HT1080 (cell line): ENCODE measurements around the gene CUEDC2. TPM values are rescaled to one million over a fixed set of nuclear protein-coding genes. Genes with fewer than 3 reads are reported as not detected.
A peak's percentile ranks its signal among the peaks of the same experiment; 100 is the strongest.

ENCODE experiments used
- DNase-seq: peaks from one replicate; pipeline ENCODE4 v3.0.0-alpha.2; 2015; ENCODE audit warnings: low read depth
- total RNA-seq: library from RNA; depleted of rRNA; stranded (reverse); fragments of >200 nt; shearing (Covaris generic); gene quantifications from 2 replicates; pipeline ENCODE4 v1.2.3, GENCODE V29; 2014

Gene CUEDC2
- total RNA-seq, 1 experiment from 2014 or later, result 38.1 TPM

- DNase-seq, result no peak
Measured at GRCh38 chr10:102411341-102412255, 20.8 kb downstream of the CUEDC2 start.

- DNase-seq, result no peak
Measured at GRCh38 chr10:102410429-102411073, 21.8 kb downstream of the CUEDC2 start.

GRCh38 chr10:102409604-102410428 lies 22.6 kb downstream of the CUEDC2 start:
- no peak for DNase-seq

GRCh38 chr10:102408728-102409603 lies 23.4 kb downstream of the CUEDC2 start:
- DNase-seq, result no peak

- no peak for DNase-seq
Measured at GRCh38 chr10:102408131-102408727, 24.1 kb downstream of the CUEDC2 start.

GRCh38 chr10:102407425-102408130 lies 24.8 kb downstream of the CUEDC2 start:
- no peak for DNase-seq

GRCh38 chr10:102406815-102407214 lies 25.6 kb downstream of the CUEDC2 start:
- DNase-seq, result no peak

- no peak for DNase-seq
Measured at GRCh38 chr10:102405632-102406031, 26.7 kb downstream of the CUEDC2 start.

- no peak for DNase-seq
Measured at GRCh38 chr10:102405108-102405571, 27.2 kb downstream of the CUEDC2 start.

- no peak for DNase-seq
Measured at GRCh38 chr10:102404361-102405107, 27.8 kb downstream of the CUEDC2 start.

GRCh38 chr10:102403115-102403514 lies 29.3 kb downstream of the CUEDC2 start:
- DNase-seq, result no peak

- DNase-seq, result no peak
Measured at GRCh38 chr10:102402512-102402896, 29.9 kb downstream of the CUEDC2 start.

- peak; percentile 63 for DNase-seq
Measured at GRCh38 chr10:102401735-102402511, 30.5 kb downstream of the CUEDC2 start.

GRCh38 chr10:102401342-102401654 lies 31.1 kb downstream of the CUEDC2 start:
- no peak for DNase-seq

- no peak for DNase-seq
Measured at GRCh38 chr10:102400598-102401341, 31.6 kb downstream of the CUEDC2 start.

- DNase-seq, result no peak
Measured at GRCh38 chr10:102400076-102400475, 32.3 kb downstream of the CUEDC2 start.

GRCh38 chr10:102399217-102400021 lies 33.0 kb downstream of the CUEDC2 start:
- DNase-seq, result peak; percentile 74
